Stromal cell of bone marrow (primary cell): ENCODE data around the gene MIPEP.

Source experiments
- DNase-seq: peaks from one replicate; pipeline ENCODE4 v3.0.0-alpha.2; 2012; ENCODE audit warnings: low read depth

The MIPEP gene

DNA sequence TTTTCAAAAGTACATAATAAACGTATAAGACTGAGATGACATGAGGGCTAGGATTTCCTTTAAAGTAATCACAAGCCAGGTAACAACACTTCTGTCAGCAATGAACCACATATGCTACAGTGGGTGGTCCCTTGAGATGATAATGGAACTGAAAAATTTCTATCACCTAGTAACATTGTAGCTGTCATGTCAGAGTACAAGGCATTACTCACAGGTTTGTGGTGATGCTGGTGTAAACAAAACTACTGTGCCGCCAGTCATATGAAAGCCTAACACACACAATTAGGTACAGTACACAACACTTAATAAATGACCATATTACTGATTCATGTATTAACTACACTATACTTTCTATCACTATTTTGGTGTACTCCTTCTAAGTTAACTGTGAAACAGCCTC lies 36.8 kb downstream of the MIPEP start:
- no peak for DNase-seq

- peak; percentile 21 for DNase-seq
Observed at GRCh38 chr13:23851106-23851505, 38.1 kb downstream of the MIPEP start.

DNA sequence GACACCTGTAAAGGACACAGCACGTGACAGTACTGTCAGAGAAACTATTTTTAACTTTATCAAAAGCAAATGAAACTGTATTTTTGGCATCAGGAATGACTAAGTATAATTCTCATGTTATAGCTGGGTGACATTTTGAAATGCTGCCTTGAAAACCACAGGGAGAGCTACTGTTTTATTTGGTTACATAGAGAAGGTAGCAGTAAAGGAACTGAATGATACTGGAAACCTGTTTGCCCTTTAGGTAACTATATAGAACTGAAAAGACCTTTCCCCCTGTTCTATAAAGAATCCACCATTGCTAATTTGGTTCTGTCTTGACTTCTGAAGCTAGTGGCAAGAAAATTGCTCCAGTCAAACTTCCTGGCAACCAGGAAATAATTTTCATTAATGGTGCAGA lies 39.1 kb downstream of the MIPEP start:
- DNase-seq = no peak

GRCh38 chr13:23849670-23850069 lies 39.5 kb downstream of the MIPEP start:
- no peak for DNase-seq

- no peak for DNase-seq
Observed at GRCh38 chr13:23848646-23849141, 40.5 kb downstream of the MIPEP start.

GRCh38 chr13:23848019-23848418 lies 41.2 kb downstream of the MIPEP start:
- no peak for DNase-seq

DNA sequence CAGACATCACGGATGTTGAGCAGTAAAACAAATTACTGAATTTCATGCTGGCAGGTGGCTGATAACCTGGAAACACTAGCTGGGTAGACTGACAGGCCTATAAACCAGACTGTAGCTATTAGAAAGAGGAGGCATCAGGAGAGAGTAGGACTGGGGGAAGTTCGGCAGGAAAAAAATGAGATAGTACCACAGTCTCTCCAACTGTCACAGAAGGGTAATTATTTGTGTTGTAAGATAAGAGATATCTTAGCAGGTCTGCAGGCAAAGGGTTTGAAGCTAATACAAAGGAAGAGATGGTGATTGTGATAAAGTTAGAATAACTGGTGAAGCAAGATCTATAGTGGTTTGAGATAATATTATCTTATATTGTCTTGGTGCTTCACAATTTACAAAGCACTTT lies 41.7 kb downstream of the MIPEP start:
- DNase-seq = no peak

DNA sequence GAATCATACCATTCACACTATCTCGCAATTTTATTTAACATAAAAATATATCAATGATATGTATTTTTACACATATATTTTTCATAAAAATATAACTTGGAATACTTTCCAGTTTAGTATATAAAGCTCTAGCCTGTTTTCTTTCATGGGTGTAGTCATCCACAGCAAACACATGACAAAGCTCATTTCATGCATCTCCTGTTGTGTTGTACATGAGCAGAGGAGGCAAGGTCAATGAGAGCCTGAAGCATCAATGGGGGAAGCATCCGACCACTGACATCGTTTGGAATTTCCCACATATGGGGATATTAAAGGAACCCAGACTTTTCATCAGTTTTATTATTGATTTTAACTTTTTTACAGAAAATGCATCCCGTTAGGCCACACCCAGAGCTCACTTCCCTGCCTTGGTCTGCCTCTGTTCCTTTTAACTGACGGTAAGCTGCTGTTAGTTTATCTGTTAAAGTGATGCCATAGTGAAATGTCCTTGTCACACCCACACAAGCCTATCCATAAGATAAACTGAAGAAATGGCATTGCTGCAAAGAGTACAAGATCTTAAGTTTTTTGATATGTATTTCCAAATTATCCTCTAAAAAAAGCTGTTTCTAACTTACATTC lies 44.0 kb downstream of the MIPEP start:
- no peak for DNase-seq

- no peak for DNase-seq
Observed at GRCh38 chr13:23844132-23844531, 45.1 kb downstream of the MIPEP start.

- no peak for DNase-seq
Observed at GRCh38 chr13:23843436-23843835, 45.8 kb downstream of the MIPEP start.

DNA sequence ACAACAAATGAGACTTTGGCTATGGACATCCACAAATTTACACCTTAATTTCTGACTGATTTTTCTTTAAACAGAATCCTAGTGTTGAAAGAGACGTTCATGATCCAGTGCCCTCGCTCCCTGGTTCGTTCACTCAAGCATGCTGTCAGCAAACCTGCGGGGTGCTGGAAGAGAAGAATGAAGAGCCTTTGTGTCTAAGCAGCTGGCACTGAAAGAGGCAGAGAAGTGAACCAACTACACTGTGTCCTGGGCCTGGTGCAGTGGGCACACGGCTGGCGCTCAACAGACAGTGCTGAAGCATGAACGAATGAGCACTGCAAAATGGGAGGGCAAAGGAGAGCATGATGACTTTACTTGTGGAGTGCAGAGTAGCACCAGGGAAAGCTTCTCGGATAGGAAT lies 46.8 kb downstream of the MIPEP start:
- no peak for DNase-seq

- no peak for DNase-seq
Observed at GRCh38 chr13:23833733-23834611, 55.2 kb downstream of the MIPEP start.

DNA sequence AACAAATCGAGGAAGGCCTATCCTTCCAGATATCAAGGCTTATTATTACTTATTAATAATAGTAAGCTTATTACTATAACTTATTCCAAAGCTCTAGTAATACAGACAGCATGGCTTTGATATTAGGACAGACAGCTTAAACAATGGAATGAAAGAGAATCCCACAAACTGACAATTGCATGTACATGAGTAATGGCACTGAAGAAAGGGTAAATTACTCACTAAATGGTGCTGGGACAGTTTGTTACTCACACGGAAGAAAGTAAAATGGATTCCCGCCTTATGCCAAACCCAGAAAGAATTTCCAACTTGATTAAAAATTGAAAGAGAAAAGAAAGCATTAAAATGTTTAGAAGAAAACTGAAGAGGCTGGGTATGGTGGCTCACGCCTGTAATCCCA lies 60.3 kb downstream of the MIPEP start:
- peak; percentile 25 for DNase-seq

DNA sequence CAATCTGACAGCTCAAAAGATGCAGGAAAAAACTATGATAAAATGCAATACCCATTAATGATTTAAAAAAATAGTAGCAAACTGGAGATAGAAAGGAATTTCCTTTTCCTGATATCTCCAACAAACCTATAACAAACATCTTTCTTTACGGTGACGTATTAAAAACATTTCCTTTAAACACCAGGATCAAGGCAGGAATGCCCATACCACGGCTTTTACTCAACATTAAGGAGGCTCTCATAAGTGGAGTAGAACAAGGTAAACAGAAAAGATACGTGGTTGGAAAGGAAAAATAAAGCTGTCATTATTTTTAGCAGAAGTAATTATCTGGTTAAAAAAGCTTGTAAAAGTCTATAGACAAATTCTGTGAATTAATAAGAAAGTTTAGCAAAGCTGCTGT lies 61.1 kb downstream of the MIPEP start:
- DNase-seq = no peak

DNA sequence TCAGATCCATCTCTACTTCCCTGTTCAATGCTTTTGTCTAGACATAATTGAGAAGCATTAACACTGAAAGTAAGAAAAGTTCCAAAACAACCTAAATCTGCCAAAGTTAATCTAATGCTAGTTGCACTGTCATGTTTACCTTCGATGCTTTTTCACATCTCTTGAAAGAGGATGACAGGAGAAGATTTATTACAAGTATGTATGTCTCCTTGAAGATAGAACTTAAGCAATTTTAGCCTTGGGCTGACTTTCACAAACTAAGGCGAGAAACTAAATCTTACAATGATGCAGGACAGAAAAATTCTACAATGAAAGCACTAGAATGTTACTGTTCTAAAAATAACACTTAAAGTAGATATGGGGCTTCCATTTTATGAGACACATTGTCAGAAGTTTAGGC lies 64.0 kb downstream of the MIPEP start:
- no peak for DNase-seq

DNA sequence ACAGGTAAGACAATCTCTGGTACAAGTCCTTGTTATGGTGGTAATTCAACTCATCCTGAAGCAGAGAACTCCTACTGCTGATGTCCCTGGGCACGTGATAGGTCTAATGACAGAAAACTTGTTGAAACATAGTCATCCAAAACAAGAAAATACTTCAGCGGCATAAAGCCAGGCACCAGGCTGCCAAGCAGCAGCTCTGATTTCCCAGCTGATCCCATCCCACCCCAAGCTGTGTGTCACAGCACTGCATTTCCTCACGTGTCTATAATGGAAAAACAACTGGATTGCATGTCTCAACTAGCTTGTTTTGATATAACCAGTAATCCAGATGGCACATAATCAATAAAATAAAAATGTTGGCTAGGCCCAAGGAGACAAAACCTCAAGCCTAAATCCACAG lies 64.8 kb downstream of the MIPEP start:
- no peak for DNase-seq

GRCh38 chr13:23822252-23822824 lies 66.9 kb downstream of the MIPEP start:
- no peak for DNase-seq

DNA sequence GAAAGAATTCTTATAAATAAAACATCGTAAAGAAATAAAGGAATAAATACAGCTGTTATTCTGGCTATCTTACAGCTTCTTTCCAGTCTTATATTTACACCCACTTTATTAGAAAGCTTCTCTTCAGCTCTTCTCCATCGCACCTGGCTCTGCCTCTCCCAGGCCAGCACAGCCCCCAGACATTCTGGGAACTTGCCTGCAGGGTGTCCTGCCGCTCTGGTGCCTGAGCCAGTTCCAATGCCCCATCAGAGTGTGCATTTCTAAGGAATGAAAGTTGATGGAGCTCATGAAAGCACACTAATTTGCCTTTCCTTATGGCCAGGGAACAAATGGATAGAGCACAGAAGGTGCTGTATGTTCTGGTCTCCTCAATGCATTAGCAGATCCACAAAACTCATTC lies 68.7 kb downstream of the MIPEP start:
- no peak for DNase-seq

DNA sequence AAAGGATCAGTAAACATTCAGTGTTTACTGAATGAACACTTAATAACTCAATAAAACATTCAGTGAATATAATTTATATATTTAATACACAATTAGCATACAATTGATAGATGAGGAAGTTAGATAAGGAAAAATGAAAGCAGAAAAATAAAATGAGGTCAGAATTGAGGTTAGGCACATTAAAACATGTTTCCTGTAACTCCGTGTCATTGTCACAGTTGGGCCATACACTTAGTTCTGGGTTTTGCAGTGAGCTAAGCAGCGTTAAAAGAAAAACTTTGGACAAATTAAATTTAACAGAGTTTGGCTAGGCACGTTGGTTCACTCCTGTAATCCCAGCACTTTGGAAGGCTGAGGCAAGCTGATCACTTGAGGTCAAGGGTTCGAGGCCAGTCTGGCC lies 71.4 kb downstream of the MIPEP start:
- no peak for DNase-seq

GRCh38 chr13:23817136-23817535 lies 72.1 kb downstream of the MIPEP start:
- DNase-seq = no peak

GRCh38 chr13:23813635-23814034 lies 75.6 kb downstream of the MIPEP start:
- no peak for DNase-seq

DNA sequence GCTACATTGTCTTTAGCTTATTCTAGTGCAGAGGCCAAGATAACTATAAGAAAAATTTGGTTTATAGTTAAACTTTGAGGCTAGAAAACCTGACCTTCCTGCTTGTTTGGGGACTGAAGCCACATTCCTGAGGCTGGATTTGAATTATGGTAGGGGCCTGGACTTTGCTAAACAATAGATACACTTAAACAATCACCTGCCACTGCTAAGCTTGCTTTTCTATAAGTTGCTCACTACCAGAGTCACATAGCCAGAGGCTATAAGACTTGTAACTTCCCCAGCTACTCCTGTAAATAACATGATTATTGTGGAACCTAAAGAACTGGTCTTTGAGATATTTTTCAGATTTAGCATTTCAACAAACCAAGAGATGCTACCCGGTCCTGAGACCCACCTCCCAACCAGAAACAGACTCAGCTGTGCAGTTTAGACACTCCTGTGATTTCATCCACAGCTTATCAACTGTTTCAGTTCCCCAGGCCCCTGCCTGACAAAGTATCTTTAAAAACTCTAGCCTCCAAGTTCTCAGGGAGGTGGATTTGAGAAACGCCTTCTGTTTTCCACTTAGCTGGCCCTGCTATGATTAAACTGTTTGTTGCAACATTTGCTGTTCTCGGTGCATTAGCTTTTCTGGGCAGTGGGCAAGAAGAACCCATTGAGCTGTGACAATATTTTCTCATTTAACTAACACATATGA lies 77.7 kb downstream of the MIPEP start:
- no peak for DNase-seq
